Left ventricle myocardium inferior (tissue), 1 donor: ENCODE data around the gene TRAM1L1. TPM values are rescaled to one million over a fixed set of nuclear protein-coding genes. Genes with fewer than 3 reads are reported as not detected.

Experiments used
- DNase-seq: peaks from one replicate; pipeline ENCODE4 v3.0.0-alpha.2; 2020
- H3K27ac ChIP-seq: fragments of 200-600 bp; replicated peaks from 2 replicates; pipeline ENCODE4 v1.8.0; 2021
- H3K27me3 ChIP-seq: fragments of 200-600 bp; 2 replicates; pipeline ENCODE4 v1.8.0; 2021; ENCODE audit warnings: low read depth
- H3K36me3 ChIP-seq: fragments of 200-600 bp; 2 replicates; pipeline ENCODE4 v1.8.0; 2021
- H3K4me1 ChIP-seq: fragments of 200-600 bp; 2 replicates; pipeline ENCODE4 v1.8.0; 2021
- H3K4me3 ChIP-seq: fragments of 200-600 bp; 2 replicates; pipeline ENCODE4 v1.8.0; 2021; ENCODE audit warnings: mild to moderate bottlenecking, moderate library complexity
- H3K9me3 ChIP-seq: fragments of 200-600 bp; replicated peaks from 2 replicates; pipeline ENCODE4 v1.8.0; 2021
- CTCF ChIP-seq: fragments of 200-600 bp; IDR thresholded peaks from 2 replicates; pipeline ENCODE4 v1.8.0; 2021; ENCODE audit warnings: antibody characterized with exemption, mild to moderate bottlenecking, borderline replicate concordance
- intact Hi-C: fragments of 100-400 bp; cut with micrococcal nuclease; formaldehyde crosslinking; loops from one replicate; pipeline ENCODE4 v1.11.0; 2022
- long read RNA-seq: library from polyadenylated mRNA; unstranded; transcript quantifications from one replicate; pipeline ENCODE4 v2.0.0, GENCODE V29; 2021
- total RNA-seq: library from RNA; stranded (reverse); fragmentation: NEBNext Ultra II Directional; extraction: Animal tissue kit (Norgen Biotek cat#: 25700); gene quantifications from one replicate; pipeline ENCODE4 v1.2.1, GENCODE V29; 2021
- donor health status: DM: no; HTN: yes; CAD: no; lungs with severe emphysema.

The TRAM1L1 gene
- 0.82 TPM for total RNA-seq
- long read RNA-seq, partial matches to known transcripts, result 0 of 2 reads
- long read RNA-seq, other reads (novel, unspliced or antisense), result 0 of 2 reads

DNA sequence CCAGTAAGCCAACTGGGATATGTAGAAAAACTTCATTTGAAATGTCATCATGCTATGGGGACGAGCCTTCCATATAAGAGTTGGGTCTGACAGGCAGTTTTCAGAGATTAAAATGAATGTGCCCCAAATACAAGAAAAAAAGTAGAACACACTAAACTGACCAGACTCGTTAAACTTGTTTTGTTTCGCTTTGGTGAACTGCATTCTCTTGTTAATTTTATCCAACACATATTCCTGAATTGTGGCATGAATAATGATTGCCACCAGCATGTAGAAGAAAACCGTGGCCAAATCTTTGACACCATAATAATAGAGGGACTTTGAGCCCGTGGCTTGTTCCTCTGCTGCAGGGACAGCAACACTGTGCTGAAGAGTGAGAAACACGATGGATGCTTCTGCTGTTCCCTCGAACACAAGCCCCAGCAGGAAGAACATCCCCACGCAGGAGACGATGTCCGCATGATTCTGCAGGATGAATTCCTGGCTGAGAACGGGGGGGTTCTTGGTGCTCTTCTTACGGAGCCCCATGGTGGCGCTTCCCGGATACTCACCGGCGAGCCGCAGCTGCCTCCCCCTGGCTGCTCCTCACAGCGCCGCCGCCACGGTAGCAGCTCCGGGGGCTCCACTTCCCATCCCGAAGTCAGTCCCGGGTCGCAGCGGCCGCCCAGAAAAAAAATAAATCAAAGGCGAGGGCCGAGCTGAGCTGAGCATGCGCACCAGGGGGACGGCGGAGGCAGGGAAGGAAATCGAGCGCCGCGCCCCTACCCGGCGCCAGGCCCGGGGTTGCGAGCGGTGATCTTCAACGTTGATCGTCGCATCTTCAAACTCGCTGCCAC lies at the start of gene TRAM1L1:
Gene TRAM1L1, minus strand, starts transcription at position 711 of the 836 bp plus-strand sequence. Its CDS starts 183 bp downstream, at position 528.
- H3K36me3 ChIP-seq, result no peaks in the 10 kb centered on the region
- no peaks in the 10 kb centered on the region for H3K27me3 ChIP-seq
- peaks cover 7% of the 10 kb centered on the region for H3K9me3 ChIP-seq
- intact Hi-C loops, result no loop called here
- TF ChIP-seq CTCF, result no peak
- H3K27ac ChIP-seq, result peak within 1 kb of the TSS; percentile 49
- DNase-seq, result peak; percentile 55
- H3K4me3 ChIP-seq, result peak within 1 kb of the TSS; percentile 69
- peaks cover 8% of the 10 kb centered on the region for H3K4me1 ChIP-seq

DNA sequence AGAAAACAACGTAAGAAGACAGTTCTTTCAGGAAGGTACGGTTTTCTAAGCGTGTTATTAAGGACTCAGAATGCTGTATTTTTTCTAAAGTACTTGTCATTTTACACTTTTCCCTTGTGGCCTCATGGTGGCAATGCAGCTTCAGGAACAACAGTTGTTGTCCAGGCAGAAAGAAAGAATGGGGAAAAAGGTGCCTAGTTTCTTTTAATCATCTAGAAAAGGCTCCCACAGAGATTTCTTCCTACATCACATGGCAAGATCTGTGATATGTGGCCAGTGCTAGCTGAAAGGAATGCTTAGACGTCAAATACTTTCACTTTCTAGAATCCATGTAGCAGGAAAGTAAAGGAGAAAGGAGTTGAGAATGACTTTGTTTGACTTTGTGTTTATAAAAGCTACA lies 49.0 kb upstream of the TRAM1L1 start:
- no peak overlapping the region for H3K4me3 ChIP-seq
- no peak overlapping the region for H3K27ac ChIP-seq
- H3K9me3 ChIP-seq, result peaks cover 25% of the 10 kb centered on the region
- H3K36me3 ChIP-seq, result no peaks in the 10 kb centered on the region
- intact Hi-C loops, result no loop called here
- no peak for DNase-seq
- TF ChIP-seq CTCF, result peak; percentile 32
- H3K27me3 ChIP-seq, result no peaks in the 10 kb centered on the region
- H3K4me1 ChIP-seq, result no peaks in the 10 kb centered on the region

DNA sequence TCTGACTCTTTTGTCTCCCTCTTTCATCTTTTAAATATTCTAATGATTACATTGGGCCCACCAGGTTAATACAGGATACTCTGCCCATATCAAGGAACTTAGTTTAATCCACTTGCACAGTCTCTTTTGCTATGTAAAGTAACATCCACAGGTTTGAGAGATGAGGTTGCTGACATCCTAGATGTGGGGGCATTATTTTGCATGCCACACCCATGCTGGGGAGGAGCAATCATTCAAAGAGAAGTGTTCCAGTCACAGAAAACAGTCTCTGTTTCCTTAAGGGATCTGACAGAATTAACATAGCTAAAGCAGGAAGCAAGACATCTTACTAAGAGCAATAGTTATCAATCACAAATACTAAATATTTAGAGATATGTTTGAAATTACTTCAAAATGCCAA lies 11.5 kb upstream of the TRAM1L1 start:
- intact Hi-C loops, result no loop called here
- H3K4me3 ChIP-seq, result no peak overlapping the region
- H3K27me3 ChIP-seq, result no peaks in the 10 kb centered on the region
- H3K9me3 ChIP-seq, result no peaks in the 10 kb centered on the region
- TF ChIP-seq CTCF, result no peak
- H3K27ac ChIP-seq, result no peak overlapping the region
- DNase-seq, result no peak
- H3K36me3 ChIP-seq, result no peaks in the 10 kb centered on the region
- no peaks in the 10 kb centered on the region for H3K4me1 ChIP-seq

GRCh38 chr4:117096462-117096861 lies 11.1 kb upstream of the TRAM1L1 start:
- intact Hi-C loops, result no loop called here
- Histone ChIP-seq H3K27me3 (no peaks in the 10 kb centered on the region), H3K27ac (no peak overlapping the region), H3K36me3 (no peaks in the 10 kb centered on the region), H3K4me1 (no peaks in the 10 kb centered on the region), H3K4me3 (no peak overlapping the region), H3K9me3 (no peaks in the 10 kb centered on the region)
- TF ChIP-seq CTCF, result no peak
- no peak for DNase-seq

- DNase-seq, result no peak
- H3K9me3 ChIP-seq, result no peaks in the 10 kb centered on the region
- H3K27ac ChIP-seq, result no peak overlapping the region
- TF ChIP-seq CTCF, result no peak
- no peaks in the 10 kb centered on the region for H3K36me3 ChIP-seq
- intact Hi-C loops, result no loop called here
- H3K4me1 ChIP-seq, result no peaks in the 10 kb centered on the region
- no peaks in the 10 kb centered on the region for H3K27me3 ChIP-seq
- H3K4me3 ChIP-seq, result no peak overlapping the region
Observed at GRCh38 chr4:117093571-117093970, 8.2 kb upstream of the TRAM1L1 start.
